ENCODE measurements around the gene TMED9. TPM values are rescaled to one million over a fixed set of nuclear protein-coding genes. Genes with fewer than 3 reads are reported as not detected.
A peak's percentile ranks its signal among the peaks of the same experiment; 100 is the strongest.

Gene TMED9
- total RNA-seq, 1 experiment from 2014 or later: 133 TPM

DNA sequence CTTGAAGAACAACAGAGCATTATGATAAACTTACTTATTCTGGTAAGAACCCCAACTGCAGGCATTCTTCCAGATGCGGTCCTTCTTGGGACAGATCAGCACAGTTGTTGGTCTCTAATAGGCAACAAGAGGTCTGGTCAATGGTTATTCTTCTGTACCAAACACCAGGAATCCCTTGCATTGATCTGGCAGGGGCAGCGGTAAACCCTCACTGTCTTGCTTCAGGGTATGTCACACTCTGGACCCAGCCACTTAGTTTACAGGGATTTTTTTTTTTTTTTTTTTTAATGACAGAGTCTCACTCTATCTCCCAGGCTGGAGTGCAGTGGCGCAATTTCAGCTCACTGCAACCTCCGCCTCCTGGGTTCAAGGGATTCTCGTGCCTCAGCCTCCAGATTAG is 36.3 kb upstream of the TMED9 start (continued):
- TF ChIP-seq, protein P1, sequence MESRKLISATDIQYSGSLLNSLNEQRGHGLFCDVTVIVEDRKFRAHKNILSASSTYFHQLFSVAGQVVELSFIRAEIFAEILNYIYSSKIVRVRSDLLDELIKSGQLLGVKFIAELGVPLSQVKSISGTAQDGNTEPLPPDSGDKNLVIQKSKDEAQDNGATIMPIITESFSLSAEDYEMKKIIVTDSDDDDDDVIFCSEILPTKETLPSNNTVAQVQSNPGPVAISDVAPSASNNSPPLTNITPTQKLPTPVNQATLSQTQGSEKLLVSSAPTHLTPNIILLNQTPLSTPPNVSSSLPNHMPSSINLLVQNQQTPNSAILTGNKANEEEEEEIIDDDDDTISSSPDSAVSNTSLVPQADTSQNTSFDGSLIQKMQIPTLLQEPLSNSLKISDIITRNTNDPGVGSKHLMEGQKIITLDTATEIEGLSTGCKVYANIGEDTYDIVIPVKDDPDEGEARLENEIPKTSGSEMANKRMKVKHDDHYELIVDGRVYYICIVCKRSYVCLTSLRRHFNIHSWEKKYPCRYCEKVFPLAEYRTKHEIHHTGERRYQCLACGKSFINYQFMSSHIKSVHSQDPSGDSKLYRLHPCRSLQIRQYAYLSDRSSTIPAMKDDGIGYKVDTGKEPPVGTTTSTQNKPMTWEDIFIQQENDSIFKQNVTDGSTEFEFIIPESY (IDR thresholded peaks at IDR 0.05; ENCODE audit: extremely low read depth, insufficient replicate concordance, low read length): no peak
- no peak for TF ChIP-seq EZH2 (IDR thresholded peaks at IDR 0.05)
- TF ChIP-seq POLR2AphosphoS5 (IDR thresholded peaks at IDR 0.05; ENCODE audit: low read depth, low read length): no peak
- TF ChIP-seq, protein P2, sequence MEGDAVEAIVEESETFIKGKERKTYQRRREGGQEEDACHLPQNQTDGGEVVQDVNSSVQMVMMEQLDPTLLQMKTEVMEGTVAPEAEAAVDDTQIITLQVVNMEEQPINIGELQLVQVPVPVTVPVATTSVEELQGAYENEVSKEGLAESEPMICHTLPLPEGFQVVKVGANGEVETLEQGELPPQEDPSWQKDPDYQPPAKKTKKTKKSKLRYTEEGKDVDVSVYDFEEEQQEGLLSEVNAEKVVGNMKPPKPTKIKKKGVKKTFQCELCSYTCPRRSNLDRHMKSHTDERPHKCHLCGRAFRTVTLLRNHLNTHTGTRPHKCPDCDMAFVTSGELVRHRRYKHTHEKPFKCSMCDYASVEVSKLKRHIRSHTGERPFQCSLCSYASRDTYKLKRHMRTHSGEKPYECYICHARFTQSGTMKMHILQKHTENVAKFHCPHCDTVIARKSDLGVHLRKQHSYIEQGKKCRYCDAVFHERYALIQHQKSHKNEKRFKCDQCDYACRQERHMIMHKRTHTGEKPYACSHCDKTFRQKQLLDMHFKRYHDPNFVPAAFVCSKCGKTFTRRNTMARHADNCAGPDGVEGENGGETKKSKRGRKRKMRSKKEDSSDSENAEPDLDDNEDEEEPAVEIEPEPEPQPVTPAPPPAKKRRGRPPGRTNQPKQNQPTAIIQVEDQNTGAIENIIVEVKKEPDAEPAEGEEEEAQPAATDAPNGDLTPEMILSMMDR (IDR thresholded peaks at IDR 0.05 in 2 of 3, conservative IDR thresholded peaks at IDR 0.05 in 1 of 3; ENCODE audit: borderline replicate concordance in 1 of 3, insufficient read depth in 1 of 3, low read depth in 2 of 3, low read length in 2 of 3): no peak

DNA sequence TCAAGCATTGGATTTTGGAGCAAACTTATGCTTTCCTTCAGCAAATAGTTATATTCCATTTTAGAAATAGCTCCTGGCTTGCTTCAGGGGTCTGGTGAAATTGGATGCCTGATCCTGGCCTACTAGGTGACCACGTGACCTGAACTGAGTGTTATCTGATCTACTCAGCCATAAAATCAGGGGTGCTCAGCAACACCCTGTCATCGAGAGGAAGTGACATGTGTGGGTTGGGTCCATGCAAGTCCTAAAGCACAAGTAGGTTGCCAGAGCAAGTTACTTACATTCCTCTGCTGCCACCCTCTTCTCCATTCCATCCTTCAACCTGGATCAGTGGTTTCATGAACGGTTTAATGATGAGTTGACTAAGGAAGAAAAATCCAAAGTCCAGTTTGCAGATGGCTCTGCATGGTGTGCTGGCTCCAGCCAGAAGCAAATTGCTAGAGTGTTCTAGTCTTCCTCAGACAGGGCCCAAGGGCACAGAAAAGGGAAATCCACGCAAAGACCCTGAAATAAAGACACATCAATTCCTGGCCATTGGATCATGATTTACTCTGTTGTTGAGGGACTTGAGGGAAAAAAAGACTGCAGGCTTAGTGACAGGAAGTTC is 34.9 kb upstream of the TMED9 start:
- Histone ChIP-seq H3K4me2 (ENCODE audit: low read length) (0 out of 2 replicates have a peak overlapping the region, but pooled peaks have one; percentile 5), H3K27me3 (ENCODE audit: insufficient read depth, low read length) (no peaks in the 10 kb centered on the region), H4K20me1 (ENCODE audit: insufficient read depth) (no peaks in the 10 kb centered on the region), H3K9me3 (ENCODE audit: control insufficient read depth in 1 of 2, insufficient read depth in 1 of 2, low read depth in 1 of 2, low read length in 2 of 2) (peaks cover 2% of the 10 kb centered on the region in 2 experiments; a peak in 3 of 4 replicates), H2AFZ (ENCODE audit: low read depth, low read length, poor library complexity, severe bottlenecking) (no peak overlapping the region), H3K36me3 (ENCODE audit: control insufficient read depth in 1 of 2, insufficient read depth in 2 of 2, low read length in 2 of 2) (peaks cover 0 to under 1% of the 10 kb centered on the region in 2 experiments; a peak in 1 of 4 replicates), H3K9ac (ENCODE audit: low read length) (no peak overlapping the region), H3K4me1 (ENCODE audit: control insufficient read depth in 1 of 2, insufficient read depth in 2 of 2, low read length in 2 of 2) (peaks cover 11 to 22% of the 10 kb centered on the region in 2 experiments; a peak in 3 of 4 replicates), H3K79me2 (ENCODE audit: insufficient read depth, low read length) (peaks cover 18% of the 10 kb centered on the region), H3K4me3 (replicated peaks in 1 of 2; ENCODE audit: low read depth in 1 of 2, low read length in 2 of 2) (no peak overlapping the region), H3K27ac (ENCODE audit: low read depth, low read length) (no peak overlapping the region), H3K9me2 (ENCODE audit: insufficient read depth) (no peaks in the 10 kb centered on the region)
- ChIA-PET RAD21 (ENCODE audit: low non-redundant PET in 1 of 2, low total read pairs in 2 of 2, uncharacterized antibody in 2 of 2, unreplicated experiment in 2 of 2) (no interaction called here), POLR2A (interaction anchor here (0.6 kb wide), 1 partner anchor 911 kb away, joined by 3 read pairs; no protein-coding TSS in a partner anchor), CTCF (no interaction called here)
- ATAC-seq (no peak), DNase-seq (ENCODE audit: low read depth, low spot score) (no peak)
- TF ChIP-seq, protein P3, sequence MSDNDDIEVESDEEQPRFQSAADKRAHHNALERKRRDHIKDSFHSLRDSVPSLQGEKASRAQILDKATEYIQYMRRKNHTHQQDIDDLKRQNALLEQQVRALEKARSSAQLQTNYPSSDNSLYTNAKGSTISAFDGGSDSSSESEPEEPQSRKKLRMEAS (IDR thresholded peaks at IDR 0.05): 0 out of 2 replicates have a peak, but pooled peaks have one; percentile 0
- TF ChIP-seq, protein P2 (IDR thresholded peaks at IDR 0.05 in 2 of 3, conservative IDR thresholded peaks at IDR 0.05 in 1 of 3; ENCODE audit: borderline replicate concordance in 1 of 3, insufficient read depth in 1 of 3, low read depth in 2 of 3, low read length in 2 of 3): no peak
- BruUV-seq (replicated peaks): no TSS peak
- intact Hi-C loops (cut with micrococcal nuclease): no loop called here
